ENCODE results near the gene LHX3.

LHX3 gene

DNA sequence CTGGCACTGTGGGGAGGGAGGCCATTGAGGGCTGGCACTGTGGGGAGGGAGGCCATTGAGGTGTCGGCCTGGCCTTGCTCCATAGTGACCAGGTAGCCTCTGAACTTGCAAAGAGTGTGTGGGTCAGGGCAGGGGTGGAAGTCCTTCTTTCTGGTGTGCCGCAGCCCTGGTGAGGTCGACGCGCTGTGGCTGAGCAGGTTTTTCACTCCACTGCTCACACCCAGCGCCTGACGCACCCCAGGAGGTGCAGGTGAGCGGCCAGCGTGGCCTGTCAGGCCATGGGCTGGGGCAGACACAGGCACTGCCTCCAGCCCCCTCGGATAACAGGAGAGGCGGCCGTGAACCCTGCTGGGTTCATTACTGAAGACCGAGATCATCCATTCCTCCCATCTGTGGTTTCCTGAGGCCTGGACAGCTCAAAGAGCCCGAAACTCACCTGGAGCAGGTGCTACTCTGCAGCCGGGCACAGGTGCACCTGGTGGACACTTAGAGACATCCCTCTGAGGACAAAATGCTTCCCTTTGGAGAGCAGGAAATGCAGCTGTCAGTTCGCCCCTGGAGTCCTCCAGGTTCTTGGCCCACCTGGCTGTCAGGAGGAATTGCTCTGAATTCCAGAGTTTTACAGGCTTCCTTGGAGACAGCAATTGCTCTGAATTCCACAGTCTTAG is 32.4 kb downstream of the LHX3 start:
- TF ChIP-seq, protein P1, sequence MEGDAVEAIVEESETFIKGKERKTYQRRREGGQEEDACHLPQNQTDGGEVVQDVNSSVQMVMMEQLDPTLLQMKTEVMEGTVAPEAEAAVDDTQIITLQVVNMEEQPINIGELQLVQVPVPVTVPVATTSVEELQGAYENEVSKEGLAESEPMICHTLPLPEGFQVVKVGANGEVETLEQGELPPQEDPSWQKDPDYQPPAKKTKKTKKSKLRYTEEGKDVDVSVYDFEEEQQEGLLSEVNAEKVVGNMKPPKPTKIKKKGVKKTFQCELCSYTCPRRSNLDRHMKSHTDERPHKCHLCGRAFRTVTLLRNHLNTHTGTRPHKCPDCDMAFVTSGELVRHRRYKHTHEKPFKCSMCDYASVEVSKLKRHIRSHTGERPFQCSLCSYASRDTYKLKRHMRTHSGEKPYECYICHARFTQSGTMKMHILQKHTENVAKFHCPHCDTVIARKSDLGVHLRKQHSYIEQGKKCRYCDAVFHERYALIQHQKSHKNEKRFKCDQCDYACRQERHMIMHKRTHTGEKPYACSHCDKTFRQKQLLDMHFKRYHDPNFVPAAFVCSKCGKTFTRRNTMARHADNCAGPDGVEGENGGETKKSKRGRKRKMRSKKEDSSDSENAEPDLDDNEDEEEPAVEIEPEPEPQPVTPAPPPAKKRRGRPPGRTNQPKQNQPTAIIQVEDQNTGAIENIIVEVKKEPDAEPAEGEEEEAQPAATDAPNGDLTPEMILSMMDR (IDR thresholded peaks at IDR 0.05): no peak

DNA sequence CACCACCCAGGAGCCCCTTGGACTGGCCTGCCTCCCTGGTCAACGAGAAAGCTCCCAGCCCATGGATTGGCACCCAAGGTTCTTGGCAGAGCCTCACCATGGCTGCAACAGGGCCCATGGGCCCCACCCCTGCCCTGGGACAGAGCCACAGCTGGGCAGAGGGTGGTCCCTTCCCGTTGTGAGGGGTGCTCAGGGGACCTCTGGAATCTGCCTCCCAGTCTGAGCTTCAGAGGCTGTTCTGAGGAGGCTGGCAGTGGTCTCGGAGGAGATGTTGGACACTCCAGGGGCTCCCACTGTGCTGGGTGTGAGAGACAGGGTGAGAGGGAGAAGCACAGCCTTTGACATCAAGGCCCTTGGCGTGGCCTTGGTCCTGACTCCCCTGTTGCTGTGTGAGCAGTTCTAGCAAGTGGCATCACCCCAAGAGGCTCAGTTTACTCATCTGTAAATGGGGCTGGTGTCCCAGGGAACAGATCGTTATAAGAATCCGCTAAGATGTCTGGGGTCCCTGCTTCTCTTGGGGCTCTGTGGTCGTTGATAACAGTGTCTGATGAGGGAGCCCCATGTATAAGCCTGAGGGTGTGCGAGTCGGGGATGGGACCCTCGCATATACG is 33.0 kb downstream of the LHX3 start:
- TF ChIP-seq, protein P1 (IDR thresholded peaks at IDR 0.05): no peak

DNA sequence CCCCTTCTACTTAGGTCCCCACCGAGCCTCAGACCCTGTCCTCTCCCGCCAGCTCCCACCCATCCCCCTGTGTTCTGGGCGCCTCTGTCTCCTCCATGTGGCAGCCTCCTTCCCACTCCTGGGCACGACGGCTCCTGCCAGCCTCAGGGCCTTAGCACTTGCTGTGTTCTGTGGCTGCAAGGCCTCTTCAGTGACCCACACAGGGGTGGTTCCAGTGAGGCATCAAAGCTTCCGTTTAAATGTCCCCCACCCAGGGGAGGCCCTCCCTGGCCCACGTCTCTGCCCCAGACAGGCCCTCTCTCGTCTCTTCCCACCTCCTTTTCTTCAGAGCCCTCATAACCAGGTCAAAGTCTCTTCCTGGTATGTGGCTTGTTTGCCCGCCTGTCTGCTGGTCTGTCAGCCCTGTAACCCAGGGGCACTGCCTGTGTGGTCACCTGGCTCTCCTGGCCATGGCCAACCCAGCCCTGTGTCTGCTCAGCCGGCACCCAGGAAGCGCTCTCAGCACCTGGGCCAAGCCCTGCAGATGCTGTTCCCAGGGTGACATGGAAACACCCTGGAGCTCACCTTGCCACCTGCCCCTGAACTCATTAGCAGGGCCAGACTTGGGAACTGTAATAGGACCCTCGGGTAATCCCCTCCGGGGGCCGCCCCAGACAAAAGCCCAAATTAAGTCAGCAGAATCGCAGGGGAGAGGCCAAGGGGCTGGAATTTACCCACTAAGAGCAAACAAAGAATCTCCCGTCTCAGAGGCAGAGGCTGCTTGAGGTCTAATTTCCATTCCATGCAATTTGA is 33.7 kb downstream of the LHX3 start:
- TF ChIP-seq, protein P1 (IDR thresholded peaks at IDR 0.05): no peak

DNA sequence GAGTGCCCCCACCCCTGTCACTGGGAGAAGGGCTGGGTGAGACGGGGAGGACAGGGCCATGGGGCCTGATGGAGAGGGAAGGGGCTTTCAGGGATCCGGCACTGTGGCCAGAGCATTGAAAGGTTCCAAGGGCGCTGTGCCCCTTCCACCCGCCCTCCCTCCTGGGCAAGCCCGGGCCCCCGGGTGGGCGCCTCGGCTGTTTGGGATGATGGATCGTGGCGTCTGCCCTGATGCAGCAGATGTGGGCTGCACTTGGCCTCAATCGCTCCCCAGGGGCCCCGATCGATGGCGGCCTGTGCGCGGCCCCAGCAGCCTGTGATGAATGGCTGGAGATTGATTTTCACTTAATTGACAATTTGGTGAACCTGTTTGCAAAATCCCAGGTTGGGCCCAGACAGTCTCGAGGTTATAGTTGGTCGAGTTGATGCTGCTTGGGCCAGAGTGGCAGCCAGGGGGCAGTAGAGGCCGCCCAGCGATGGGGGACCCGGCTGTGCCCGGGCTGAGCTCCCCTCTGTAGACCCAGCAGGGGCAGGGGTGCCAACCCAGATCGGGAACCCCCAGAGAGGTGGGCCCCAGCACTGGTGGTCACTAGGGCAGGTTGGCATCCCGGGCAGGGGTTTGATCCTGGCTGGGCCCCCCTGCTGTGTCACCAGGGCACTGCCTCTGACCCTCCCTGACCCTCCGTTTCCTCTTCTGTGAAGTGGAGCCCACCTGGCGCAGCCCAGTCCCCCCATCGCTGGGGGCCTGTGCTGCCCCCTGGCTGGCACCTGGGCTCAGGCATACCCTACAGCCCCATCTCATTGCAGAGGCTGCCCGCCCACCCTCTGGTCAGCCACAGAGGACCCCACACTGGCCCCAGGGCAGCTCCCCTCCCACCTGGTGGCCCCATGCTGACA is 34.7 kb downstream of the LHX3 start:
- TF ChIP-seq, protein P1 (IDR thresholded peaks at IDR 0.05): peak; percentile 88

DNA sequence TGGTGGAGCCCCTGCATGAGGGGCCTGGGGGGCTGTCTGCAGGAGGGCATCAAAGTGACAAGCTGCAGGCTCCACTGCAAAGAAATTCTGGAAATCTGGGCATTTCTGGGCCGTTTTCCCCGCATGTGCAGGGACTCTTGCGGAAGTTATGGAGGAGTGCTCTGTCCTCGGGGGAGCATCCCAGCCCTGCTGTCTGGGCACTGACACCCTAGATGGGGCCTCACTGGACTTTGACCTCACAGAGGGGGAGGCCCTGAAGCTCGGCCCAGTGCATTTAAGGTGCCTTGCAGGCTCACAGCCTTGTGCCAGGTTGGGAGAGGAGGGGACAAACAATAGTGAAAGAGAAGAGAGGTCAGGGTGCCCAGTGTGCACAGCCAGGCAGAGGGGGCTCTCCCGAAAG is 35.4 kb downstream of the LHX3 start:
- TF ChIP-seq, protein P1 (IDR thresholded peaks at IDR 0.05): no peak

DNA sequence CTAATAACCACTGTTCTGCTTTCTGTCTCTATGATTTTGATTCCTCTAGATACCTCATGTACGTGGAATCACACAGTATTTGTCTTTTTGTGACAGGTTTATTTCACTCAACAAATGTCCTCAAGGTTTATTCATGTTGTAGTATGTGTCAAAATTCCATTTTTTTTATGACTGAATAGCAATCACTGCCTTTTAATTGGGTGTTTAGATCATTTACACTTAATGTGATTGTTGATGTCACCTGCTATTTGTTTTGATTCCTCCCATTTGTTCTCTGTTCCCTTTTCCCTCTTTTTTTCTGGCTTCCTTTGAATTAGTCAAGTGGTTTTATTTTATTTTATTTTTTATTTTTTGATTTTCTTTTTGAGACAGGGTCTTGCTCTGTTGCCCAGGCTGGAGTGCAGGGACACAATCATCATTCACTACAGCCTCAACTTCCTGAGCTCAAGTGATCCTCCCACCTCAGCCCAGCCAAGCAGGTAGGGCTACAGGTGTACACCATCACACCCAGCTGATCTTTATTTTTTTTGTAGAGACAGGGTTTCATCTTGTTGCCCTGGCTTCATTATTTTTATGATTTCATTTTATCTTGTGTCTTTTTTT is 41.6 kb downstream of the LHX3 start:
- TF ChIP-seq, protein P1 (IDR thresholded peaks at IDR 0.05): no peak

All from LNCAP (cell line).